Keratinocyte (primary cell): ENCODE results near the gene CLIC3. TPM values are rescaled to one million over a fixed set of nuclear protein-coding genes. Genes with fewer than 3 reads are reported as not detected.
A peak's percentile ranks its signal among the peaks of the same experiment; 100 is the strongest.

ENCODE experiments used
- DNase-seq: peaks from one replicate; pipeline ENCODE4 v3.0.0-alpha.2; 2011; ENCODE audit warnings: low read depth, missing footprints, low spot score
- FAIRE-seq: peaks from 2 replicates; lab custom pipeline; 2011; peaks lifted over from hg19 to GRCh38; lab: Jason Lieb, UNC
- H2AFZ ChIP-seq: 2 replicates; pipeline ENCODE4 v1.6.0; 2012; ENCODE audit warnings: low read length, control low read depth, inconsistent platforms; ENCODE audit not compliant: control insufficient read depth
- H3K27ac ChIP-seq: 2 replicates; pipeline ENCODE4 v1.5.1; 2011; ENCODE audit warnings: low read length; ENCODE audit not compliant: control insufficient read depth, insufficient read depth
- H3K27me3 ChIP-seq: 3 replicates; pipeline ENCODE4 v1.6.0; 2011; ENCODE audit warnings: low read length; ENCODE audit not compliant: control insufficient read depth, insufficient read depth; ENCODE audit errors: extremely low read depth
- H3K36me3 ChIP-seq, 2 experiments: 2 replicates in 1 of 2; 3 replicates in 1 of 2; pipeline ENCODE4 v1.5.1; 2011; ENCODE audit warnings: low read length in 2 of 2, mild to moderate bottlenecking in 1 of 2; ENCODE audit not compliant: control insufficient read depth in 2 of 2, insufficient read depth in 2 of 2; ENCODE audit errors: extremely low read depth in 1 of 2
- H3K4me1 ChIP-seq: 3 replicates; pipeline ENCODE4 v1.5.1; 2011; ENCODE audit warnings: low read length; ENCODE audit not compliant: control insufficient read depth, insufficient read depth; ENCODE audit errors: extremely low read depth
- H3K4me2 ChIP-seq: 3 replicates; pipeline ENCODE4 v1.6.0; 2011; ENCODE audit warnings: low read depth, low read length; ENCODE audit not compliant: control insufficient read depth, insufficient read depth; ENCODE audit errors: extremely low read depth
- H3K4me3 ChIP-seq, 3 experiments: fragments of 200-600 bp in 1 of 3; sonication (generic) in 1 of 3; 2 replicates in 2 of 3; 3 replicates in 1 of 3; pipeline ENCODE4 v1.5.1; 2011 to 2016; ENCODE audit warnings: low read length in 3 of 3, mild to moderate bottlenecking in 3 of 3, control low read depth in 2 of 3, inconsistent platforms in 1 of 3, low read depth in 1 of 3, mixed read lengths in 1 of 3, mixed run types in 1 of 3, moderate library complexity in 1 of 3; ENCODE audit not compliant: control insufficient read depth in 2 of 3, insufficient read depth in 2 of 3; ENCODE audit errors: extremely low read depth in 1 of 3
- H3K79me2 ChIP-seq: 2 replicates; pipeline ENCODE4 v1.6.0; 2012; ENCODE audit warnings: low read length; ENCODE audit not compliant: control insufficient read depth, insufficient read depth
- H3K9ac ChIP-seq: 3 replicates; pipeline ENCODE4 v1.6.0; 2011; ENCODE audit warnings: low read length; ENCODE audit not compliant: control insufficient read depth, insufficient read depth; ENCODE audit errors: extremely low read depth
- H3K9me1 ChIP-seq: 3 replicates; pipeline ENCODE4 v1.6.0; 2011; ENCODE audit warnings: low read length; ENCODE audit not compliant: control insufficient read depth, insufficient read depth; ENCODE audit errors: extremely low read depth
- H3K9me3 ChIP-seq: 2 replicates; pipeline ENCODE4 v1.5.1; 2012; ENCODE audit warnings: low read depth, low read length; ENCODE audit not compliant: control insufficient read depth
- H4K20me1 ChIP-seq: 3 replicates; pipeline ENCODE4 v1.6.0; 2011; ENCODE audit warnings: low read length; ENCODE audit not compliant: control insufficient read depth, insufficient read depth; ENCODE audit errors: extremely low read depth
- CTCF ChIP-seq, 3 experiments: IDR thresholded peaks in 1 of 3; conservative IDR thresholded peaks in 1 of 3; optimal IDR thresholded peaks in 1 of 3; 2 replicates in 2 of 3; 3 replicates in 1 of 3; pipeline versions ENCODE3 to v1.5.1; 2011; ENCODE audit warnings: low read length in 3 of 3, mild to moderate bottlenecking in 3 of 3, moderate library complexity in 2 of 3, control low read depth in 1 of 3, inconsistent platforms in 1 of 3; ENCODE audit not compliant: insufficient read depth in 2 of 3; ENCODE audit errors: extremely low read depth in 1 of 3
- EZH2 ChIP-seq: IDR thresholded peaks from one replicate; pipeline ENCODE4 v1.6.1; 2012; ENCODE audit warnings: inconsistent platforms, mild to moderate bottlenecking, low read length, moderate library complexity
- dilution Hi-C: fragments of 300-500 bp; cut with MboI; formaldehyde crosslinking; loops from one replicate; pipeline ENCODE4 v1.7.0; 2020; ENCODE audit warnings: low sequenced_read_pairs; ENCODE audit not compliant: extremely low pct_ligation_motif_present
- polyA plus RNA-seq, 5 experiments: library from polyadenylated mRNA; depleted of rRNA in 3 of 5; stranded (reverse) in 3 of 5; stranded (forward) in 1 of 5; unstranded in 1 of 5; fragments of >200 nt; gene quantifications; 1 replicate in 1 of 5; 2 replicates in 3 of 5; 3 replicates in 1 of 5; pipeline versions ENCODE4 v1.2.1 to v1.2.3, GENCODE V29; 2011 to 2012; ENCODE audit warnings: missing spikeins in 2 of 5, low read depth in 1 of 5, low replicate concordance in 1 of 5

The CLIC3 gene
- polyA plus RNA-seq, 1 donor (not counting 4 experiments of a cell fraction or from before 2014, with no cell fraction given) = 5.5 TPM

GRCh38 chr9:137023157-137023556 is 26.8 kb upstream of the CLIC3 start:
- Histone ChIP-seq H3K9me1 (no peaks in the 10 kb centered on the region), H3K79me2 (no peaks in the 10 kb centered on the region), H3K4me2 (no peak overlapping the region), H3K9me3 (no peaks in the 10 kb centered on the region), H3K4me3 (no peak overlapping the region), H3K36me3 (no peaks in the 10 kb centered on the region), H2AFZ (no peak overlapping the region), H3K4me1 (no peaks in the 10 kb centered on the region), H3K9ac (no peak overlapping the region), H3K27ac (no peak overlapping the region), H4K20me1 (no peaks in the 10 kb centered on the region), H3K27me3 (peaks cover 15% of the 10 kb centered on the region)
- dilution Hi-C loops = no loop called here
- TF ChIP-seq CTCF (optimal IDR thresholded peaks at IDR 0.05 in 1 of 3, IDR thresholded peaks at IDR 0.05 in 1 of 3, conservative IDR thresholded peaks at IDR 0.05 in 1 of 3; ENCODE audit: extremely low read depth in 1 of 3, insufficient read depth in 2 of 3, low read length in 3 of 3) = no peak
- no peak for TF ChIP-seq EZH2
- FAIRE-seq (no peak), DNase-seq (no peak)

GRCh38 chr9:137022662-137023008 is 26.3 kb upstream of the CLIC3 start:
- no peak for DNase-seq
- H4K20me1 ChIP-seq = no peaks in the 10 kb centered on the region
- H3K9me3 ChIP-seq = no peaks in the 10 kb centered on the region
- no peak overlapping the region for H3K27ac ChIP-seq
- no peaks in the 10 kb centered on the region for H3K79me2 ChIP-seq
- peak overlapping the region; percentile 37 for H3K4me2 ChIP-seq
- H2AFZ ChIP-seq = no peak overlapping the region
- no peak for FAIRE-seq
- dilution Hi-C loops = no loop called here
- H3K9ac ChIP-seq = no peak overlapping the region
- H3K27me3 ChIP-seq = peaks cover 15% of the 10 kb centered on the region
- TF ChIP-seq CTCF (optimal IDR thresholded peaks at IDR 0.05 in 1 of 3, IDR thresholded peaks at IDR 0.05 in 1 of 3, conservative IDR thresholded peaks at IDR 0.05 in 1 of 3; ENCODE audit: extremely low read depth in 1 of 3, insufficient read depth in 2 of 3, low read length in 3 of 3) = no peak
- no peak overlapping the region for H3K4me3 ChIP-seq
- no peaks in the 10 kb centered on the region for H3K36me3 ChIP-seq
- no peaks in the 10 kb centered on the region for H3K9me1 ChIP-seq
- H3K4me1 ChIP-seq = no peaks in the 10 kb centered on the region
